Keratinocyte (primary cell): ENCODE data around the gene RBM26. TPM values are rescaled to one million over a fixed set of nuclear protein-coding genes. Genes with fewer than 3 reads are reported as not detected.

Experiments used
- DNase-seq: peaks from one replicate; pipeline ENCODE4 v3.0.0-alpha.2; 2011; ENCODE audit warnings: low read depth, missing footprints, low spot score
- FAIRE-seq: peaks from 2 replicates; lab custom pipeline; 2011; peaks lifted over from hg19 to GRCh38; lab: Jason Lieb, UNC
- H2AFZ ChIP-seq: 2 replicates; pipeline ENCODE4 v1.6.0; 2012; ENCODE audit warnings: low read length, control low read depth, inconsistent platforms; ENCODE audit not compliant: control insufficient read depth
- H3K27ac ChIP-seq: 2 replicates; pipeline ENCODE4 v1.5.1; 2011; ENCODE audit warnings: low read length; ENCODE audit not compliant: control insufficient read depth, insufficient read depth
- H3K27me3 ChIP-seq: 3 replicates; pipeline ENCODE4 v1.6.0; 2011; ENCODE audit warnings: low read length; ENCODE audit not compliant: control insufficient read depth, insufficient read depth; ENCODE audit errors: extremely low read depth
- H3K36me3 ChIP-seq, 2 experiments: 2 replicates in 1 of 2; 3 replicates in 1 of 2; pipeline ENCODE4 v1.5.1; 2011; ENCODE audit warnings: low read length in 2 of 2, mild to moderate bottlenecking in 1 of 2; ENCODE audit not compliant: control insufficient read depth in 2 of 2, insufficient read depth in 2 of 2; ENCODE audit errors: extremely low read depth in 1 of 2
- H3K4me1 ChIP-seq: 3 replicates; pipeline ENCODE4 v1.5.1; 2011; ENCODE audit warnings: low read length; ENCODE audit not compliant: control insufficient read depth, insufficient read depth; ENCODE audit errors: extremely low read depth
- H3K4me2 ChIP-seq: 3 replicates; pipeline ENCODE4 v1.6.0; 2011; ENCODE audit warnings: low read depth, low read length; ENCODE audit not compliant: control insufficient read depth, insufficient read depth; ENCODE audit errors: extremely low read depth
- H3K4me3 ChIP-seq, 3 experiments: fragments of 200-600 bp in 1 of 3; sonication (generic) in 1 of 3; 2 replicates in 2 of 3; 3 replicates in 1 of 3; pipeline ENCODE4 v1.5.1; 2011 to 2016; ENCODE audit warnings: low read length in 3 of 3, mild to moderate bottlenecking in 3 of 3, control low read depth in 2 of 3, inconsistent platforms in 1 of 3, low read depth in 1 of 3, mixed read lengths in 1 of 3, mixed run types in 1 of 3, moderate library complexity in 1 of 3; ENCODE audit not compliant: control insufficient read depth in 2 of 3, insufficient read depth in 2 of 3; ENCODE audit errors: extremely low read depth in 1 of 3
- H3K79me2 ChIP-seq: 2 replicates; pipeline ENCODE4 v1.6.0; 2012; ENCODE audit warnings: low read length; ENCODE audit not compliant: control insufficient read depth, insufficient read depth
- H3K9ac ChIP-seq: 3 replicates; pipeline ENCODE4 v1.6.0; 2011; ENCODE audit warnings: low read length; ENCODE audit not compliant: control insufficient read depth, insufficient read depth; ENCODE audit errors: extremely low read depth
- H3K9me1 ChIP-seq: 3 replicates; pipeline ENCODE4 v1.6.0; 2011; ENCODE audit warnings: low read length; ENCODE audit not compliant: control insufficient read depth, insufficient read depth; ENCODE audit errors: extremely low read depth
- H3K9me3 ChIP-seq: 2 replicates; pipeline ENCODE4 v1.5.1; 2012; ENCODE audit warnings: low read depth, low read length; ENCODE audit not compliant: control insufficient read depth
- H4K20me1 ChIP-seq: 3 replicates; pipeline ENCODE4 v1.6.0; 2011; ENCODE audit warnings: low read length; ENCODE audit not compliant: control insufficient read depth, insufficient read depth; ENCODE audit errors: extremely low read depth
- CTCF ChIP-seq, 3 experiments: IDR thresholded peaks in 1 of 3; conservative IDR thresholded peaks in 1 of 3; optimal IDR thresholded peaks in 1 of 3; 2 replicates in 2 of 3; 3 replicates in 1 of 3; pipeline versions ENCODE3 to v1.5.1; 2011; ENCODE audit warnings: low read length in 3 of 3, mild to moderate bottlenecking in 3 of 3, moderate library complexity in 2 of 3, control low read depth in 1 of 3, inconsistent platforms in 1 of 3; ENCODE audit not compliant: insufficient read depth in 2 of 3; ENCODE audit errors: extremely low read depth in 1 of 3
- EZH2 ChIP-seq: IDR thresholded peaks from one replicate; pipeline ENCODE4 v1.6.1; 2012; ENCODE audit warnings: inconsistent platforms, mild to moderate bottlenecking, low read length, moderate library complexity
- dilution Hi-C: fragments of 300-500 bp; cut with MboI; formaldehyde crosslinking; loops from one replicate; pipeline ENCODE4 v1.7.0; 2020; ENCODE audit warnings: low sequenced_read_pairs; ENCODE audit not compliant: extremely low pct_ligation_motif_present
- polyA plus RNA-seq, 5 experiments: library from polyadenylated mRNA; depleted of rRNA in 3 of 5; stranded (reverse) in 3 of 5; stranded (forward) in 1 of 5; unstranded in 1 of 5; fragments of >200 nt; gene quantifications; 1 replicate in 1 of 5; 2 replicates in 3 of 5; 3 replicates in 1 of 5; pipeline versions ENCODE4 v1.2.1 to v1.2.3, GENCODE V29; 2011 to 2012; ENCODE audit warnings: missing spikeins in 2 of 5, low read depth in 1 of 5, low replicate concordance in 1 of 5

RBM26 gene
- polyA plus RNA-seq, 1 donor (not counting 4 experiments of a cell fraction or from before 2014, with no cell fraction given), result 28.4 TPM

- H3K27me3 ChIP-seq, result no peaks in the 10 kb centered on the region
- dilution Hi-C loops, result no loop called here
- DNase-seq, result no peak
- no peaks in the 10 kb centered on the region for H4K20me1 ChIP-seq
- H3K4me3 ChIP-seq, result no peak overlapping the region
- no peaks in the 10 kb centered on the region for H3K9me3 ChIP-seq
- H3K36me3 ChIP-seq, result peaks cover 7 to 15% of the 10 kb centered on the region in 2 experiments
- H3K27ac ChIP-seq, result no peak overlapping the region
- H3K9me1 ChIP-seq, result no peaks in the 10 kb centered on the region
- TF ChIP-seq EZH2 (no peak), CTCF (optimal IDR thresholded peaks at IDR 0.05 in 1 of 3, IDR thresholded peaks at IDR 0.05 in 1 of 3, conservative IDR thresholded peaks at IDR 0.05 in 1 of 3; ENCODE audit: extremely low read depth in 1 of 3, insufficient read depth in 2 of 3, low read length in 3 of 3) (no peak)
- no peak for FAIRE-seq
- H3K4me1 ChIP-seq, result no peaks in the 10 kb centered on the region
- H2AFZ ChIP-seq, result no peak overlapping the region
- no peak overlapping the region for H3K9ac ChIP-seq
- H3K79me2 ChIP-seq, result no peaks in the 10 kb centered on the region
- no peak overlapping the region for H3K4me2 ChIP-seq
Measured at GRCh38 chr13:79354285-79354684, 51.8 kb downstream of the RBM26 start.

DNA sequence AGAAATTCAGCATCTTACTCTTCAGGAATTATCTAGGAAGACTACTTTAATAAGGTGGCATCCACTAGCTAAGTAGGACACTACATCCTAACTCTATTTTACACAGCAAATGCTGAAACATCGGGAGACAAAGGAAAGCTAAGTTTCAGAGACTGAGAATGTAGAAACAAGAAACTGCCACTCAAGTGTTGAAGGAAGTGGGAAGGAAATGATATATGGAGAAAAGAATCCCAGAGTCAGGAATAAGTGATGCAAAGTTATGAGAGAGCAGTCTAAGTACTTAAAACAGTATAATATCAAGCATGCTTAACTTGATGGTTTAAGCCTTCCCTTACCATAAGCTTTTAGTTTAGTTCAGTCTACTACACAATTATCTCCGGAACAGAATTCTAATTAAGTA lies 52.4 kb downstream of the RBM26 start:
- DNase-seq (no peak), FAIRE-seq (no peak)
- no peak overlapping the region for H3K27ac ChIP-seq
- no peaks in the 10 kb centered on the region for H4K20me1 ChIP-seq
- no peaks in the 10 kb centered on the region for H3K27me3 ChIP-seq
- no peak overlapping the region for H3K9ac ChIP-seq
- H3K36me3 ChIP-seq, result peaks cover 7 to 15% of the 10 kb centered on the region in 2 experiments
- TF ChIP-seq CTCF (optimal IDR thresholded peaks at IDR 0.05 in 1 of 3, IDR thresholded peaks at IDR 0.05 in 1 of 3, conservative IDR thresholded peaks at IDR 0.05 in 1 of 3; ENCODE audit: extremely low read depth in 1 of 3, insufficient read depth in 2 of 3, low read length in 3 of 3), result no peak
- TF ChIP-seq EZH2, result no peak
- no peaks in the 10 kb centered on the region for H3K4me1 ChIP-seq
- H3K79me2 ChIP-seq, result no peaks in the 10 kb centered on the region
- H3K4me3 ChIP-seq, result no peak overlapping the region
- dilution Hi-C loops, result no loop called here
- H3K4me2 ChIP-seq, result no peak overlapping the region
- no peak overlapping the region for H2AFZ ChIP-seq
- H3K9me1 ChIP-seq, result no peaks in the 10 kb centered on the region
- no peaks in the 10 kb centered on the region for H3K9me3 ChIP-seq
